TTC549 (cell line): Measurements from ENCODE around the gene ZNF660.
A peak's percentile ranks its signal among the peaks of the same experiment; 100 is the strongest.
"Not testable (repeated sequence)": the region's sequence is repeated elsewhere in the genome, so short reads cannot be mapped to it uniquely, and the experiment has no call there.

Source experiments
- FAIRE-seq: peaks from 2 replicates; lab custom pipeline; 2012; peaks lifted over from hg19 to GRCh38; lab: Jason Lieb, UNC

ZNF660 gene

DNA sequence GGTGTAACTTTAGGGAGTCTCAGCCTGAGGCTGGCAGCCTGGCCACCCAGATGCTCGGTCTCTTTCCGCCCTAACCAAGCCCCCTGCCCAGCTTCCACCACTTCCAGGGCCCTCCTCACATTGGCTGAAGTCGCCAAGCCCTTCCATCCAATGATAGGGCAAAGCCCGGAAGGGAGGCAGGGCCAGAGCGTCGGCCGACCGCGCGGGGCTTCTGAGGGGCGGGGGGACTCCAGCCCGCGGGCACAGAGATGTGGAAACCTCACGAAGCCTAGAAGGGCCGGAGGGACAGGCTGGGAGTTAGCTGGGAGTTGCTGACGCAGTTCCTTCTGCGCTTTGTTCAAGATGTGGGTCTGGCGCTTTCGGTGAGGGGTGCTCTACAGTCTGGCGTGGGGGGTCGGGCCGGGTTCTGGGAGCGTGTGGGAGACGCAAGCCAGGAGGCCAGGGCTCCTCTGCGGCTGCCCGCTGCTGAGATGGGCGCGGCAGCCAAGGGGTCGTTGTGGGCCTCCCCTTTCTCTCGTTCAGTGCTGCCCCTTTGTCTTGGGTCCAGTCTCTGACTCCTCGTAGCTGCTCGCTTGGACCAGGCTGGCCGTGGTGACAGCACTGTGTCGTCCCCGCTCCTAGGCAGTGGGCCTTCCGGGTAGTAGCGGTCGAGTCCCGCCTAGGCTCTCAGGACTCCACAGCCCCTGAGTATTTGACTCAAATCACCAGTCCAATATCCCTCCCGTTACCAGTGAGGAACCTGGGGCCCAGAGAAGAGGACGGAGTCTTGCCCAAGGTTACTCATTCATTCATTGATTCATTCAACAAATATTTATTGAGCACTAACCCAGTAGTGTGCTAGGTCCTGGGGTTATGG is at the start of gene ZNF660:
Gene ZNF660, plus strand, starts transcription at position 319 of the 856 bp plus-strand sequence. CDS start 9,230 bp downstream, outside the sequence.
- FAIRE-seq: no peak

DNA sequence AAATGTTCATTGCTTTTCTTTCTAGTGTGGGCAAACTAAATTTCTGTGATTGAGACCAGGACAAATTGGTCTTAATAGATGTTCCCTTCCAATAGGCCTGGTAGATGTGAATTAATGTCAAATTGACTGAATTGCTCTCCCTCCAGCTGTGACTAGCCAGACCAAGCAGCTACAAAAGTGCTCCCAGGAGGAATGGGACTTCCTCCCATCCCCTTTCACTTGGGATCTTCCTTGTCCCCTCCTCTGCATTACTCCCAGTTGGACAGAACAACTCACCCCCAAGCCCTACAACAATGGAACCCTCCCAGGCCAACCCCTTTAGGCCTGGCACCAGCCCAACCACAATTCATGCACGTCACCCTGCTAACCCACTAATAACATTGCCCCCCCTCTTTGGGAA is 49.4 kb upstream of the ZNF660 start:
- FAIRE-seq: no peak

DNA sequence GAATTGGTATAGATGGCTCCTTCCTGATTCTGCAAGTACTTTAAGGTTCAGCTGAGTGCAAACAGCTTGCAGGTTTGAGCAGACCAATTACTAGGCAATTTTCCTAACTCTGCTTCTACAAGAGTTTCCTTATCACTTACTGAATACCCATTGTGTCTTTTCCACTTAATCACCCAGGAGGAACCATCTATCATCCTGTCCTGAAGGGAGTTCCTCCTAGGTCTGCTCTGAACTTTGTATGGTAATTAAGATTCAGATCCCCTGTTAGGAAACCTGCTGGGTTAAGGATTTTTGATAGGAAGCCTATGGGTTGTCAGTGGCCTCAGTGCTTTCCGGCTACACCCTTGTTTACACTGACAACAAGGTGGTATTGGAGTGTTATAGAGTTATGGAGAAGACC is 40.0 kb upstream of the ZNF660 start:
- not testable (repeated sequence) for FAIRE-seq

DNA sequence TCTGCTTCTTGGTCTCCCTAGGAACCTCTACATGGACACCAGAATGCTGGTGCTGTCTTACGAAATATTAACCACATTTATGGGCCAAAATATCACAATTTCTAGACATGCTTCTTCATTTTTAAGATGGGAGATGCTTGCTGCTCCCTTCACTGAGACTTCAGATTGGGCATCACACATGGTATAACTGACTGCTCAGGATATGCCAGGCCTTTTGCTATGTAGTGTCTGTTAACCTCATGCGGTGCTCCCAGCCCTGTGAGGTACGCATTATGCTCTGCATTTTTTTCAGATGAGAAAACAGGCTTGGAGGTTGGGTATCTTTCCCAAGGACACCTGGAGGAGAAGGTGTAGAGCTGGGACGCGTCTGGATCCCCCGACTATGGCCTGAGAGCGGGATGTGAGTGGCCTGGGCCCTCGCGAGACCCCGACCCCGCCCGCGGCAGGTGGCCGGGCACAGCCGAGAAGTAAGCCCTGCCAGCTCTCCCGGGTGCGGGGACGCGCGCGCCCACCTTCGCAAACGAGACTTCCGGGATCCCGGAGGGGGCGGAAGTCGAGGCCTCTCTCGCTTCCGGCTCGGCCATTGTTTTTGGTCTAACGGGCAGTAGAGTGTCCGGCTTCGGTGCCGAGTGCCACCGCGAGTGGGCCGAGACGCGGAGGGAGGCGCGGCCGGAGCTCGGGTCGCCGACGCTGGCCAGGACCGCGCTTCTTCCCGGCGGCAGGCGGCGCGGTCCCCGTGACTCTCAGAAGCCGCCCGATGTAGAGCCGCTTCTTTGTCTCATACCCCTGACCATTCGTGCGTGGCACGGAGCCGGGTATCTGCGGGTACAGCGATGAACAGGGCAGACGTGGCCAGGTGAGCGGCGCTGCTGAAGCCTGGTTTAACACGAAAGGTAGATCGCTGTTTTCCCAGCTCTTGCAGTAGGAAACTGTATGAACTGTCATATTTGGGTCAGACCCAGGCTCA is 29.9 kb upstream of the ZNF660 start, which contains the start of gene ZKSCAN7:
Gene ZKSCAN7, plus strand, starts transcription at position 568 of the 967 bp plus-strand sequence. CDS start 1,855 bp downstream, outside the sequence.
- FAIRE-seq: no peak

DNA sequence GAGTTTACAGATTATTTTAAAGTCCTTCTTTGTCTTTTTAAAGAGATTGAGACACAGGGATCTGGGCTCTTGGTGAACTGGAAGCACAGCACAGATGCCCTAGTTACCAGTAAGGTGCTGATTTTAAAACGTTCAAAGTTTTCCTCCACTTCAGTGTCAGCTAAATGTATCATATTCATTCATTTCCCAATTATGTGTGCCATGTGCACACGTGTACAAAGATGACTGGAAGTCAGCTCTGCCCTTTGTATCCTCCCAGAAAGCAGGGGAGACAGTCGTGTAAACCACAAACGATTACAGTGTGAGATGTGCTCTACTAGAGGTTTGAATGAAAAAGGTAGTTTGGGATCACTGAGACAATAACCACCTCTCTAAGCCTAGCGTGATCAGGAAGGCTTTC is 29.0 kb upstream of the ZNF660 start:
- no peak for FAIRE-seq

DNA sequence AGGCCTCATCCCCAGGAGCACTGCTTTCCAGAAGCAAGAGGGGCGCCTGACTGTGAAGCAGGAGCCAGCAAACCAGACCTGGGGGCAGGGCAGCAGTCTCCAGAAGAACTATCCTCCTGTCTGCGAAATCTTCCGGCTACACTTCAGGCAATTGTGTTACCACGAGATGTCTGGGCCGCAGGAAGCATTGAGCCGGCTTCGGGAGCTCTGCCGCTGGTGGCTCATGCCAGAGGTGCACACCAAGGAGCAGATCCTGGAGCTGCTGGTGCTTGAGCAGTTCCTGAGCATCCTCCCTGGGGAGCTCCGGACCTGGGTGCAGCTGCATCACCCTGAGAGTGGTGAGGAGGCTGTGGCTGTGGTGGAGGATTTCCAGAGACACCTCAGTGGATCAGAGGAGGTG is 27.7 kb upstream of the ZNF660 start:
- no peak for FAIRE-seq

DNA sequence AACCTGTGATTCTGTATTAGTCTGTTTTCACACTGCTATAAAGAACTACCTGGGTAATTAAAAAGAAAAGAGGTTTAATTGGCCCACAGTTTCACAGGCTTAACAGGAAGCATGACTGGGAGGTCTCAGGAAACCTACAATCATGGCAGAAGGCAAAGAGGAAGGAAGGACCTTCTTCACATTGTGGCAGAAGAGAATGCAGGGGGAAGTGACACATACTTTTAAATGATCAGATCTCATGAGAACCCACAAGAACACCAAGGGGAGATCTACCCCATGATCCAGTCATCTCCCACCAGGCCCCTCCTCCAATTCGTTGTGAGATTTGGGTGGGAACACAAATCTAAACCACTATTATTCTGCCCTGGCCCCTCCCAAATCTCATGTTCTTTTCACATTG is 23.7 kb upstream of the ZNF660 start:
- no peak for FAIRE-seq

GRCh38 chr3:44562147-44562546 is 22.6 kb upstream of the ZNF660 start:
- FAIRE-seq: no peak

GRCh38 chr3:44568561-44568960 is 16.2 kb upstream of the ZNF660 start:
- FAIRE-seq: no peak

DNA sequence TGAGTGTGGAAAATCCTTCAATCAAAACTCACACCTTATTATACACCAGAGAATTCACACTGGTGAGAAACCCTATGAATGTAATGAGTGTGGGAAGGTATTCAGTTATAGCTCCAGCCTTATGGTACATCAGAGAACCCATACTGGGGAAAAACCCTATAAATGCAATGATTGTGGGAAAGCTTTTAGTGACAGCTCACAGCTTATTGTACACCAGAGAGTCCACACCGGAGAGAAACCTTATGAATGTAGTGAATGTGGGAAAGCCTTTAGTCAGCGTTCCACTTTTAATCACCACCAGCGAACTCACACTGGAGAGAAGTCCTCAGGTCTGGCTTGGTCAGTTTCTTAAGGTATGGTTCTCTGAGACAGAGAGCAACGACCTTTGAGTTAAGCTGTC is 13.7 kb upstream of the ZNF660 start:
- FAIRE-seq: no peak

DNA sequence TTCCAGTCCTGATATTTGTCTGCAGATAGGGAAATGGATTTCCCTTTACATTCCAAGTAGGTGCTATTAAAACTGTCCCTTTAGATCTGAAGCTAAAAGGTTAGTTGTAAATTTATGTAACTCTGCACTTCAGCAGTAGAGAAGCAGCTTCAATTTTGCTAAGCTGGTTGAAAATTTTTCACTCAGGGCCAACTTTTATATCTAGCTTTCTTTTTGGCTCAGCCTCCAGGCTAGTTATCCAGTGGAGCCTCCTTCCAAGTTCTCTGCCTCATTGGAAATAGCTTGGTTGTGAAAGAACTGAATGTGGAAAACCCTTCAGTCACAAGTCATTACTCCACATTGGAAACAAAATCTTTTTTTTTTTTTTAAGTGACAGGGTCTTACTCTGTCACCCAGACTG is 8.2 kb upstream of the ZNF660 start:
- FAIRE-seq: no peak

DNA sequence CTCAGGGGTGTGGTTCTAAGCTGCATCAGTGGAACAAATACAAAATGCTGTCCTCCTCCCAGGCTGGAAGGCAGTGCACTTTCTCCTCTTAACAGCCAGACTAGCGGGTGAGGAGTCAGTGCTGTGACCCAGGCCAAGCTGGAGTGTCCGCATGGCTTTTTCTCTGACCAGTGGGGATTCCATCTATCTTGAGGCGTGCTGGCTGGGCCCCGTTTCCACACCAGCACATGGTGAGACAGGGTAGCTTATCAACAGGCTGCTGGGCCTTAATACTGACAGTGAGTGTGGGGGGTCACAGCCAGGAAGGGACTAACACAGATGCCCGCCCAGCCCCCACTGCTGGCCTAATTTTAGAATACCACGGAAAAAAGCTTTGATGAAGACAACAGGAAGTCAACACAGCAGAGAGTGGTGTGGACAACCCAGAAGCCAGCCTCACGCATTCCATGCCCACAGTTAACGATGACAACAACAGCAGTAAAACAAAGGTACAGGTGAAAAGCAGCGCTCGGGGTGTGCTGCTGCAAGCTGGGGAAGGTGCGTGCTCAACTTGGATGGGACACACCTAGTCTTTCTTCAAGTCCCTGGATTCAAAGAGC is 7.3 kb upstream of the ZNF660 start:
- not testable (repeated sequence) for FAIRE-seq

GRCh38 chr3:44578316-44578715 is 6.4 kb upstream of the ZNF660 start:
- FAIRE-seq: not testable (repeated sequence)

DNA sequence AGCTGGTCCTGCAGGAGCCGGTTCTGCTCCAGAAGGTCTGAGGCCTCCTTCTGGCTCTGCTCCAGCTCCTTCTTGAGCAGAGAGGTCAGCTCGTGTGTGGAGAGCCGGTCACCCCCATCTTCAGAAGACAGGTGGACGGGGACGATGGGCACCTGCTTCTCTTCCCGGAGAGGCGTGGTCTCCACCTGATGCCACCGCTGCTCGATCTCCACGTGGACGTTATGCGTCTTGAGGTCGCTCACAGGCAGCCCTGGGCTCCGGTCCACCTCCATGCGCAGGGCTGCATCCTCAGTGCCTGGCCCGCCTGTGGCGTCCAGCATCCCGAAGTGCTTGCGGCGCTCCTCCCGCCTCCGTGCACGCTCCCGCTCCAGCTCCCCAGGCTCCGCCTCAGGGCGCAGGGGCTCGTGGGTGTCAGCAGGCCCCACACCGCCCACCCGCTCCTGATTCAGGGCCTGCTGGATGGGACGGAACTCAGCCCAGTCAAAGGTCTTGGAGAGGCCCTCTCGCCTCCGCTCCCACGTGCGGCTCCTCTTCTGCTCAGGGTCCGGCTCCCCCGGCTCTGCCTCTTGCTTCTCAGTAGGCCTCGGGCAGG is 5.7 kb upstream of the ZNF660 start:
- FAIRE-seq: not testable (repeated sequence)

- FAIRE-seq: not testable (repeated sequence)
Observed at GRCh38 chr3:44579749-44580148, 5.0 kb upstream of the ZNF660 start.

DNA sequence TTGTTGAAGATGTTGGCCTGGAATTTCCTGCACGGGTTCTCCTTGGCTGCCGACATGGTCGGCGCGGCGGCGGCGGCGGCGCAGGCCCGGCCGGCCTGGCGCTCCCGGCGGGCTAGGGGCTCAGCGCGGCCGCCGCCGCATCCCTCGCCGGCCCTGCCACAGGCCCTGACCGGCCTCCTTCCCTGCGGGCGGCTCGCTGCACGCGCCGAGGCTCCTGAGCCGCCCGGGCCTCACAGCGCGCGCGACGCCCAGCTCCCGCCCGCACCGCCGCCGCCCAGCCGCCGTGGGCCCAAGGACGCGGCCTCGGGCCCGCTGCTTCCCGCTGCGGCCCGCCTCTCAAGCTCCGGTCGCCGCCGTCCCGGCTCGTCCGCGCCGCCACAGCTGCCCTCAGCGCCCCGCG is 3.8 kb upstream of the ZNF660 start:
- not testable (repeated sequence) for FAIRE-seq

DNA sequence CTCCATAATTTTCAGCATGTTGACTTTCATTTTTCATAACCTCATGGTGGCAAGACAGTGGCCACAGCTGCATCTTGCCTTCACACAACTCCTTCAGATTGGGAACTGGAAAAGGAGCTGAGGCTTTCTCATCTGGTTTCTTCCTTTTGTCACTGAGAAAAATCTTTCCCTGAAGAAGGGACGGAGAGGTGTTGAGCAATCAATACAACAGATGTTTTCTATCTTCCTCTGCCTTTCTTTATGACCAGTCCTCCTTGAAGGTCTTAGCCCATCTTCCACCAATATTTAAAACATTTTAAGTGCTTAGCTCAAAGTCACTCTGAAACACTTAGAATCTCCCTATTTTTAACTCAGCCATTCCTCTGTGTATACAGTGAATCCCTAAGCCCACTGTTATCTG is 11.9 kb downstream of the ZNF660 start:
- FAIRE-seq: no peak

GRCh38 chr3:44601749-44602148 is 17.0 kb downstream of the ZNF660 start:
- FAIRE-seq: no peak

GRCh38 chr3:44612678-44613077 is 27.9 kb downstream of the ZNF660 start:
- no peak for FAIRE-seq

DNA sequence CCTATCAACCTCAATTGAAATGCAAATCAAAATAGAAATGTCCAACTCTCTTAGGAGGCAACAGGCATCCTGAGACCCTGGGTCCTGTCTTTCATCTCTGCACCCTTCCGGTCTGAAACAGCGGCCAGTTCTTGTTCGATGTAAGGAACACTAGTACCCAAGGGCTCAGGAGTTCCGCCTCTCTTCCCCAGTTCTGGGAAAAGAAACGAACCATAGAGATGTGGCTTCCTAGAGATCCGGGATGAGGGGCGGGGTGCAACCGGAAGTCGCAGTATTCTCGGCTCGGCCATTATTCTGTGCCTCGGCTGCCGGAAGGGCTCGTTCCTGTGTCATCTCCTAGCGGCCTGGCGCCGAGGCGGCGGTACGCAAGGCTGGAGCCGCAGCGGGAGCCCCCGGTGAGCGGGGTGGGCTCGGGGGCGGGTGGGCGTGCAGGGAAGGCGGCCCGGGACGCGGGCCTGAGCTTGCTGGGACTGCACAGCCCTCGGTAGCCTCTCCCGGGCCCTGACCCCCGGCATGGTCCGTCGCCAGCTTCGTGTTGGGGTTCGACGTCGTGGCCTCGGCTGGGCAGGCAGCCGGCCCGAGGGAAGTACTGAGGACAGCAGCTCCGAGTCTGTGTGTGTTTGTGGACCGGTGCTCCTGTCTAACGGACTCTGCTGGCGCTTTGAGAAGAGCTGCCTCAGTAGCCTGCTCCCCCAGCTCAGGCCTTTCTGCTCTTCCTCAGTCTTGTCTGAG is 40.2 kb downstream of the ZNF660 start, which contains the start of gene ZNF197:
Gene ZNF197, plus strand, starts transcription at position 288 of the 732 bp plus-strand sequence. CDS start 4,119 bp downstream, outside the sequence.
- FAIRE-seq: peak; percentile 56

DNA sequence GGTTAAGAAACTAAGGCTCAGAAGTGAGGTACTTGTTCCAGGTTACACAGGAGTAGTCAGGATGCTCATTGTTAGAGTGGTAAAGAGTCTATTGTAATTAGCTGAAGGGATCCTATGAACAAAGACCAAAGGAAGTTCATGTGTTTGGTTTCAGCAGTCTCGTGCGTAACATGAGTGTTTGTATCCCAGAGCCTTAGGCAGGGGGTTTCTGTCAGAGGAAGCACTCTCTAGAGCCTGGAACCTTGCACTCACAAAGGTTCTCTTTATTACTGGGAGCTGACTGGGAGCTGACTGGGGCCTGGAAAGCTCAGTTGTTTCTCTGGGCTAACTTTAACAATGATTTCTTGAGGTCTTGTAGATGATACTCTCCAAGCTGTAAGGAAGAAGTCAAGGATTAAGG is 44.0 kb downstream of the ZNF660 start:
- no peak for FAIRE-seq
